Small intestine (tissue), 7 donors: Measurements from ENCODE around the gene DOCK2. TPM values are rescaled to one million over a fixed set of nuclear protein-coding genes. Genes with fewer than 3 reads are reported as not detected.
"Not testable (repeated sequence)": the region's sequence is repeated elsewhere in the genome, so short reads cannot be mapped to it uniquely, and the experiment has no call there.

Experiments used
- DNase-seq, 2 donors: peaks; one replicate each; pipeline versions ENCODE4 v3.0.0 to v3.0.0-alpha.2; 2013
- FAIRE-seq: peaks from 2 replicates; lab custom pipeline; 2012; peaks lifted over from hg19 to GRCh38; lab: Jason Lieb, UNC
- H3K27ac ChIP-seq, 3 donors: one replicate each; pipeline ENCODE4 v1.5.1; 2013; ENCODE audit warnings: low read length in 2 of 3, mild to moderate bottlenecking in 2 of 3, control low read depth in 1 of 3, inconsistent platforms in 1 of 3, low read depth in 1 of 3, moderate library complexity in 1 of 3
- H3K27me3 ChIP-seq, 3 donors: one replicate each; pipeline ENCODE4 v1.6.1; 2013; ENCODE audit warnings: low read length in 3 of 3, inconsistent platforms in 1 of 3; ENCODE audit not compliant: control insufficient read depth in 3 of 3, insufficient read depth in 3 of 3
- H3K36me3 ChIP-seq, 3 donors: one replicate each; pipeline ENCODE4 v1.6.1; 2013; ENCODE audit warnings: low read length in 3 of 3, inconsistent platforms in 1 of 3, low read depth in 1 of 3, mild to moderate bottlenecking in 1 of 3, moderate library complexity in 1 of 3; ENCODE audit not compliant: control insufficient read depth in 3 of 3, insufficient read depth in 2 of 3
- H3K4me1 ChIP-seq, 3 donors: one replicate each; pipeline ENCODE4 v1.6.1; 2013; ENCODE audit warnings: low read length in 2 of 3, inconsistent platforms in 1 of 3, low read depth in 1 of 3, mild to moderate bottlenecking in 1 of 3, moderate library complexity in 1 of 3; ENCODE audit not compliant: control insufficient read depth in 3 of 3, insufficient read depth in 2 of 3
- H3K4me3 ChIP-seq, 3 donors: one replicate each; pipeline ENCODE4 v1.5.1; 2013; ENCODE audit warnings: low read length in 3 of 3, control low read depth in 1 of 3, inconsistent platforms in 1 of 3, low read depth in 1 of 3, mild to moderate bottlenecking in 1 of 3, moderate library complexity in 1 of 3
- H3K9me3 ChIP-seq, 2 donors: one replicate each; pipeline ENCODE4 v1.6.1; 2013; ENCODE audit warnings: low read depth in 1 of 2, low read length in 1 of 2; ENCODE audit not compliant: control insufficient read depth in 2 of 2, insufficient read depth in 1 of 2
- WGBS, 3 donors: extraction: QIAGEN DNeasy Blood & Tissue Kit; methylation state at CpG; one replicate each; pipeline ENCODE4 v1.1.7; 2013; 5-methylcytosine and 5-hydroxymethylcytosine counted together
- polyA plus RNA-seq, 4 donors: library from polyadenylated mRNA; stranded (reverse) in 3 of 4; unstranded in 1 of 4; fragments of 200-250 nt in 3 of 4; fragments of 120-200 nt in 1 of 4; gene quantifications; one replicate each; pipeline versions ENCODE4 v1.2.1 to v1.2.3, GENCODE V29; 2013
- donor health status: healthy with polysubstance abuse.
- donor health status: control.
- donor health status: control.
- donor health status: Bipolar disorder and iron deficiency.
- donor health status: healthy.

Gene DOCK2
- polyA plus RNA-seq, 4 donors: 1.3 to 5.9 (median 3.0) TPM

DNA sequence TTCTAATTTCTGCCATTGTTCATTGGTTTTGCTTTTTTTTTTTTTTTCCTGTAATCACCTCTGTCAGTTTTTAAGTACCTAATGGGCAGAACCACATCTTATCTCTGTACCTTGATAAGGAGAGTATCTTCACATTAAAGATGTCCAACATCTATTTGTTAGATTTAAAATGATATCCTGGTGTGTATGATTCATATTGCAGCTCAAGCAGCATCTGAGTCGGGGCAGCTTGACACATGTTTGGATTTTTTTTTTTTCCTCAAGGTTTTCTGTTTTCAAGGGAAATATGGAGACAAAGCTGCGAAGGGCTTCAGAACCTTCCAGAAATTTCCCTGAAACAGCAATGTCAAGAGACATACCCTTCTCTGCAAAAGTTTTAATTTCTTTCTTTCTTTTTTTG, 164.7 kb downstream of the DOCK2 start:
- FAIRE-seq: no peak
- WGBS, 3 donors: 81 to 85% (median 82%) methylated on average over 2 of the region's 2 CpGs

DNA sequence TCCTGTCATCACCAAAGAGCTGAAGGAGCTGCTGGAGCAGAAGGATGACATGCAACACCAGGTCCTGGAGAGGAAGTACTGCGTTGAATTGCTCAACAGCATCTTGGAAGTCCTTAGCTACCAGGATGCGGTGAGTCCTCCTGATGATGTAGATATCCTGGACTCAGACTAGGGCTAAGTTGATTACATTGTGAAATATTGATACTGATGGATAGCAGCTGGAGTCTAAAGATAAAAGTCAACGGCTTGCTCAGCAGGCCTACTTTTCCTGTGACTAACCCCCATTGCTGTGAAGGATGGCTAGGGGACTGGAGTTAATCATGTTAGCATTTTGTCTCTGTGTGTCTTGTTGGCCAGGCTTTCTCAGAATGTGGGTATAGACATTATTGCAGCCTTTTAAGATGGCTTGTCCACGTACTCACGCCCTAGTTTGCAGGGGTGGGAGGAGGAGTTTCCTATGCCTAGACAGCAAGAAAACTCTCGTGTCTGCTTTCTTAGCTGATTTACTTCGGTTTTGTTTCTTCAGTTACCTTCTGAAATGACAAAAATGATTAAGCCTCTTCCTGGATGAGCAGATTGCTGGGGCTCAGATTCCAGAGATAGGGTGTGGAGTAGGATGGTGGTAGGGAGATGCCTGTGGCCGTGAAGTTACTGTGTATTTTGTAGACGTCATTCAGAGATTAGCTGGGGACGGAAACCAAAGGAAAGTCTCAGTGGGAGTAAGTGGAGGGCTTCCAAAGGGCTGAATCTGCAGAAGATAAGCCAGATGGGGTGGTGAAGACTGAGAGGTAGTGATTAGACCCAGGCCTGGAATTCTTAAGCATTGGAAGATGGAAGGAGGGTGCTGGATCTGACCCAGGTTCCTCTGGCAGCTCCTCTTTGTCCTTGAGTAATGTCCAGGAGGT, 166.3 kb downstream of the DOCK2 start:
- Histone ChIP-seq H3K36me3 (no peaks in the 10 kb centered on the region), H3K9me3 (no peaks in the 10 kb centered on the region), H3K4me1 (no peaks in the 10 kb centered on the region), H3K27me3 (no peaks in the 10 kb centered on the region), H3K4me3 (no peak overlapping the region), H3K27ac (no peak overlapping the region)
- 47 to 57% (median 49%) methylated on average over 10 of the region's 10 CpGs for WGBS, 3 donors
- DNase-seq: peak in 1 of 2 donors; percentile 1
- FAIRE-seq: no peak

More for the DNA sequence above, 164.7 kb downstream of the DOCK2 start:
- Histone ChIP-seq H3K27me3 (no peaks in the 10 kb centered on the region), H3K9me3 (no peaks in the 10 kb centered on the region), H3K4me1 (no peaks in the 10 kb centered on the region), H3K4me3 (no peak overlapping the region), H3K27ac (no peak overlapping the region), H3K36me3 (no peaks in the 10 kb centered on the region)
- no peak for DNase-seq

DNA sequence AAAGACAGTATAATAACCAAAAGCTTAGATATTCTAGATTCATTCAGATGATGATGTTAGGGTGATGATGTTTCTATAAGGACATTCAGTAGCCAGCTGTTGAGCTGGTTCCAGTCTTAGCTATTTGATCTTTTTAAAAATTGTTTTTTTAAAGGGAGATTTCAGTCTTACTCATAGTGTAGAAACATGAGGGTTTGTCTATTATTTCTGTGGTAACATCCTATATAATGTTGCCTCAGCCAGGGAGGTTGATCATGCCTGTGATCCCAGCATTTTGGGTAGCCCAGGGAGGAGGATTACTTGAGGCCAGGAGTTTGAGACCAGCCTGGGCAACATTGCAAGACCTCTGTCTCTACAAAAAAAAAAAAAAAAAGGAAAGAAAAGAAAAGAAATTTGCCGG, 167.8 kb downstream of the DOCK2 start:
- WGBS, 3 donors: 73 to 74% (median 74%) methylated on average over 1 of the region's 1 CpG
- no peak overlapping the region for H3K4me3 ChIP-seq
- no peak for FAIRE-seq

DNA sequence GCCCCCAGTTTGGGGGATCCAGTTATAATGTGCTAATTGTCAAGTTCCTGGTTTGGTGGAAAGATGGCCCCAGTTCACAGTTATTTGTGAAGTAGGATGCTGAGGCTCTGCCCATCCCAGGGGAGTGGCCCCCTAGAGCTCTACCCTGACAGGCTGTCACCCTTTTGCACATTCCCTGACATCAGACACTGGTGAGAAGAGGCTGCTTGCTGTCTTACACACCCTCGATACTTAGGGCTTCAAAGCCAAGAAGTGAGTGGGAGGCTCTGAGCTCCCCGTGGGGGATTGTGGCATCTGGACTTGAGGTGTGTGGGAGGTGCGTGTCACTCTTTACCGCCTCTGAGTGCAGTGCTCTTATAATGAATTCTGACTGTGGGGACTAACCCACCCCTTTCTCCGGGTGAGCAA, 168.5 kb downstream of the DOCK2 start:
- FAIRE-seq (no peak), DNase-seq (no peak)
- WGBS, 3 donors: 56 to 71% (median 71%) methylated on average over 5 of the region's 5 CpGs
- H3K36me3 ChIP-seq: no peaks in the 10 kb centered on the region
- no peaks in the 10 kb centered on the region for H3K9me3 ChIP-seq
- H3K4me1 ChIP-seq: no peaks in the 10 kb centered on the region
- no peak overlapping the region for H3K27ac ChIP-seq
- H3K4me3 ChIP-seq: no peak overlapping the region
- H3K27me3 ChIP-seq: no peaks in the 10 kb centered on the region

More for the DNA sequence above, 167.8 kb downstream of the DOCK2 start:
- H3K27me3 ChIP-seq: no peaks in the 10 kb centered on the region
- DNase-seq: no peak
- no peaks in the 10 kb centered on the region for H3K9me3 ChIP-seq
- no peaks in the 10 kb centered on the region for H3K36me3 ChIP-seq
- H3K4me1 ChIP-seq: no peaks in the 10 kb centered on the region
- no peak overlapping the region for H3K27ac ChIP-seq

DNA sequence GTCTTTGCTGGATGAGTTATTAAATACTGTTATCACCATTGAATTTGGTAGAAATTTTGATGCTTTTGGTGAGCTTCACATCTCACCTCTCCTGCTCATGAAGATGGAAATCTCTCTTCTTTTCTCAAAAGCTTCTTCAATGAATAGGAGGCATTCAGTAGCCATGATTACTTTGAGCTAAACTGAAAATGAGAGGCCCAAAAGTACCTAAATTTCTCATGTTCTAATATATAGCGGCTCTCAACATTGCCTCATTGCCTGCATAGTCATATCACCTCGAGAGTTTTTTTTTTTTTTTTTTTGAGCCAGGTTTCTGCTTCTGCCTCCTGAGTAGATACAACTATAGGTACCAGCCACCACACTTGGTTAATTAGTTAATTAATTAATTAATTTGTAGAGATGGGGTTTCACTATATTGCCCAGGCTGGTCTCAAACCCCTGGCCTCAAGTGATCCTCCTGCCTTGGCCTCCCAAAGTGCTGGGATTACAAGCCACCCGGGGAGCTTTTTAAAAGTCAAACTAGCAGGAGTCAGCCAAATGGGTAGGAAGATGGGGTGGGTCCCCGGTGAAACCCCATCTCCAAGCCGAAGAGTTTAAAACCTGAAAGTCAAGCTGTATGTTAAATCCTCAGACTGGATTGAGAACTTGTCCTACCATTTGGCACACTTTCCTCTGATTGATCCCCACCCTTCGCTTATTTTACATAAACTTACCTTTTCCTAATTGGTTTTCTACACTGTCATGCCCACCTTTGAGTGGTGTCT, 169.0 kb downstream of the DOCK2 start:
- no peak for FAIRE-seq
- no peaks in the 10 kb centered on the region for H3K36me3 ChIP-seq
- no peaks in the 10 kb centered on the region for H3K9me3 ChIP-seq
- WGBS, 3 donors: 64 to 82% (median 73%) methylated on average over 6 of the region's 6 CpGs
- H3K27me3 ChIP-seq: no peaks in the 10 kb centered on the region
- no peak overlapping the region for H3K4me3 ChIP-seq
- no peaks in the 10 kb centered on the region for H3K4me1 ChIP-seq
- H3K27ac ChIP-seq: no peak overlapping the region
- DNase-seq: no peak

DNA sequence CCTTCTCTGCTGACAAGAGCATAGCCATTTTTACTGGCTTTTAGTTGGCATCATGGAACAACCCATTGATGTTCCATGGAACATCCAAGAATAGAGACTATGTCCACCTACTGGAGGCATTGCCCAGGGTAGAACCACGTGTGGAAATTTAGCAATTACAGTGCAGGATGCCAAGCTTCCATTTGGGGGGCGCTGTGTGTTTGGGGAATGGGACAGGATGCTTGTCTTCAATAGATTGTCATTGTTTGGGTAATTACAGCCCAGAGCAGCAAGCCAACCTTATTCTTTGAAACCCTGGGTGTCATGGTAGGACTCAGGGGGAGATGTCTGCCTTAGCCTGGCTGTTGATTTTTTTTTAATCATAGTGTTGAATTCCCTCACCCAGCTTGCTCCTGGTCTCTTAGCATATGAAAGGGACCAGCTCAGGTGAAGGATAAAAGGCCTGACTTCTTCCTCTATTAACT, 171.1 kb downstream of the DOCK2 start:
- WGBS, 3 donors: 40 to 51% (median 49%) methylated on average over 2 of the region's 2 CpGs
- Histone ChIP-seq H3K27me3 (no peaks in the 10 kb centered on the region), H3K9me3 (no peaks in the 10 kb centered on the region), H3K36me3 (no peaks in the 10 kb centered on the region), H3K27ac (no peak overlapping the region), H3K4me1 (no peaks in the 10 kb centered on the region), H3K4me3 (no peak overlapping the region)
- FAIRE-seq: no peak
- DNase-seq: no peak

DNA sequence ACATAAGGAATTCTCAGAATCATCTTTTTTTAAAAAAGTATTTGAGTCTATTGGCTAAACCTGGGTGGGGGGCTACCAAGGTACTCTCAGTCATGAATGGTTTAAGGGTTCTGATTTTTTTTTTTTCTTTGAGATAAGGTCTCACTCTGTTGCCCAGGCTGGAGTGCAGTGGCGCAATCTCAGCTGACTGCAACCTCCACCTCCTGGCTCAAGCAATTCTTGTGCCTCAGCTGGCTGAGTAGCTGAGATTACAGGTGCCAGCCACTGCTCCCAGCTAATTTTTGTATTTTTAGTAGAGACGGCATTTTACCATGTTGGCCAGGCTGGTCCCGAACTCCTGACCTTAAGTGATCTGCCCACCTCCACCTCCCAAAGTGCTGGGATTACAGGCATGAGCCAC, 171.8 kb downstream of the DOCK2 start:
- DNase-seq, H3K27me3 ChIP-seq, H3K9me3 ChIP-seq, FAIRE-seq, H3K4me3 ChIP-seq, H3K27ac ChIP-seq, H3K36me3 ChIP-seq, H3K4me1 ChIP-seq: not testable (repeated sequence)
- 82 to 91% (median 85%) methylated on average over 3 of the region's 3 CpGs for WGBS, 3 donors

DNA sequence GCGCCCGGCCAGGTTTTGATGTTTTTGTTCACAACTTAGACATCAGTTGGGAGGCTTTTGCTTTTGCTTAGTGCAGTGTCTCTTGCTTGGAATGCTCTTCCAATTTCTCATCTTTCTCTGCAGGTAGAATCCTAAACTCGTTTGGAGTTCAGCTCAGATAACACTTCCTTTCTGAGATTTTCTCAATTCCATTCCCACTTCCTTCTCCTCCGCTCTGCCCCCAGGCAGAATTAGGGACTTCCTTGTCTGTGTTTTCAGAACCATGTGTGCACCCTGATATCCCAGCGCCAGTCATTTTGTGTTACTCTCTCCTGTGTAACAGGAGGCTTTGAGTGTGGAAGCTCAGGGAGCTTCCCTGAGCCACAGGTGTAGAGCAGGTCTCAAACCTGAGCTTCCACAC, 172.2 kb downstream of the DOCK2 start:
- Histone ChIP-seq H3K36me3 (no peaks in the 10 kb centered on the region), H3K27me3 (no peaks in the 10 kb centered on the region), H3K4me3 (no peak overlapping the region), H3K27ac (no peak overlapping the region), H3K4me1 (no peaks in the 10 kb centered on the region), H3K9me3 (no peaks in the 10 kb centered on the region)
- FAIRE-seq (no peak), DNase-seq (no peak)
- WGBS, 3 donors: 65 to 71% (median 66%) methylated on average over 5 of the region's 5 CpGs
